ENCODE results near the gene KRT37.
"Not testable (repeated sequence)": the region's sequence is repeated elsewhere in the genome, so short reads cannot be mapped to it uniquely, and the experiment has no call there.

Gene KRT37

GRCh38 chr17:41404024-41404671, 20.2 kb downstream of the KRT37 start:
- DNase-seq (ENCODE audit: low read depth): no peak

- DNase-seq (ENCODE audit: low read depth): no peak
These were observed 20.9 kb downstream of the KRT37 start for GRCh38 chr17:41403404-41404023.

GRCh38 chr17:41402161-41402560, 22.2 kb downstream of the KRT37 start:
- DNase-seq (ENCODE audit: low read depth): no peak

- no peak for DNase-seq (ENCODE audit: low read depth)
These were observed 27.3 kb downstream of the KRT37 start, which contains the start of gene KRT31 for GRCh38 chr17:41396996-41397660. TSS of gene KRT31 (minus strand) at chr17:41397608. CDS start at chr17:41397539, 69 bp downstream.

- DNase-seq (ENCODE audit: low read depth): no peak
These were observed 28.0 kb downstream of the KRT37 start for GRCh38 chr17:41396340-41396739.

GRCh38 chr17:41395611-41396010, 28.8 kb downstream of the KRT37 start:
- no peak for DNase-seq (ENCODE audit: low read depth)

GRCh38 chr17:41395044-41395443, 29.3 kb downstream of the KRT37 start:
- not testable (repeated sequence) for DNase-seq (ENCODE audit: low read depth)

GRCh38 chr17:41394254-41394996, 30.0 kb downstream of the KRT37 start:
- DNase-seq (ENCODE audit: low read depth): no peak

GRCh38 chr17:41393826-41394225, 30.6 kb downstream of the KRT37 start:
- DNase-seq (ENCODE audit: low read depth): no peak

GRCh38 chr17:41393294-41393693, 31.1 kb downstream of the KRT37 start:
- no peak for DNase-seq (ENCODE audit: low read depth)

GRCh38 chr17:41392278-41392677, 32.1 kb downstream of the KRT37 start:
- DNase-seq (ENCODE audit: low read depth): no peak

GRCh38 chr17:41391535-41391934, 32.9 kb downstream of the KRT37 start:
- DNase-seq (ENCODE audit: low read depth): no peak

GRCh38 chr17:41390411-41390938, 33.9 kb downstream of the KRT37 start:
- no peak for DNase-seq (ENCODE audit: low read depth)

- no peak for DNase-seq (ENCODE audit: low read depth)
These were observed 36.7 kb downstream of the KRT37 start for GRCh38 chr17:41387670-41388069.

GRCh38 chr17:41386227-41386626, 38.2 kb downstream of the KRT37 start:
- DNase-seq (ENCODE audit: low read depth): no peak

GRCh38 chr17:41383690-41384089, 40.7 kb downstream of the KRT37 start:
- no peak for DNase-seq (ENCODE audit: low read depth)

- DNase-seq (ENCODE audit: low read depth): no peak
These were observed 42.0 kb downstream of the KRT37 start for GRCh38 chr17:41382394-41382793.

- DNase-seq (ENCODE audit: low read depth): not testable (repeated sequence)
These were observed 42.4 kb downstream of the KRT37 start, which contains the start of gene KRT34 for GRCh38 chr17:41381943-41382342. TSS of gene KRT34 (minus strand) at chr17:41382306. CDS start at chr17:41382246, 60 bp downstream.

- not testable (repeated sequence) for DNase-seq (ENCODE audit: low read depth)
These were observed 44.3 kb downstream of the KRT37 start for GRCh38 chr17:41380091-41380490.

- DNase-seq (ENCODE audit: low read depth): no peak
These were observed 46.8 kb downstream of the KRT37 start for GRCh38 chr17:41377546-41377945.

All from stimulated activated CD8-positive, alpha-beta memory T cell treated with anti-CD3 and anti-CD28 coated beads, Interleukin-15, amount 100 ng/mL, for 1 hour (primary cell).